Lower leg skin (tissue), 4 donors: ENCODE results near the gene SYPL1. TPM values are rescaled to one million over a fixed set of nuclear protein-coding genes. Genes with fewer than 3 reads are reported as not detected.

Source experiments
- DNase-seq, 2 donors: peaks; one replicate each; pipeline ENCODE4 v3.0.0-alpha.2; 2019; ENCODE audit warnings: low spot score in 2 of 2
- H3K4me3 ChIP-seq: fragments of 200-600 bp; sonication (generic); 2 replicates; pipeline ENCODE4 v1.5.1; 2017; ENCODE audit warnings: mild to moderate bottlenecking, low read depth; ENCODE audit not compliant: poor library complexity, severe bottlenecking
- CTCF ChIP-seq, 3 donors: fragments of 450-650 bp; IDR thresholded peaks; one replicate each; pipeline ENCODE4 v1.5.1; 2016; ENCODE audit warnings: antibody characterized with exemption in 3 of 3, mild to moderate bottlenecking in 3 of 3, moderate library complexity in 2 of 3
- POLR2A ChIP-seq, 2 donors: fragments of 450-650 bp; IDR thresholded peaks; one replicate each; pipeline ENCODE4 v1.6.1; 2016 to 2017; ENCODE audit warnings: antibody characterized with exemption in 2 of 2, mild to moderate bottlenecking in 1 of 2, moderate library complexity in 1 of 2
- WGBS, 2 donors: methylation state at CpG; one replicate each; pipeline ENCODE4 v1.1.5; 2018; 5-methylcytosine and 5-hydroxymethylcytosine counted together
- intact Hi-C: fragments of 100-400 bp; cut with DNase I; formaldehyde crosslinking; loops from one replicate; pipeline ENCODE4 v1.15.0; 2023; ENCODE audit warnings: low total_unique reads
- total RNA-seq, 4 donors: library from RNA; depleted of rRNA; stranded (reverse); fragments of >200 nt; gene quantifications; one replicate each; pipeline ENCODE4 v1.1.0, GENCODE V29; 2016

SYPL1 gene
- total RNA-seq, result 10 to 100 TPM; 77.7 to 96.7 (median 89.6) TPM

- TF ChIP-seq CTCF (IDR thresholded peaks at IDR 0.05) (no peak), POLR2A (IDR thresholded peaks at IDR 0.05) (no peak)
- WGBS, 2 donors, result 1 to 3% methylated on average over 19 to 65 of the region's 76 CpGs
- intact Hi-C loops, result no loop called here
- H3K4me3 ChIP-seq, result peak within 1 kb of the TSS; percentile 85
- DNase-seq, result peak; percentile 91 to 98
Observed at GRCh38 chr7:106112118-106112971, at the start of gene SYPL1. Gene SYPL1 (minus strand): TSS chr7:106112312. CDS start chr7:106112208, 104 bp downstream.

GRCh38 chr7:106155027-106155426 is 42.9 kb upstream of the SYPL1 start:
- intact Hi-C loops, result no loop called here
- no peak overlapping the region for H3K4me3 ChIP-seq
- TF ChIP-seq CTCF (IDR thresholded peaks at IDR 0.05) (no peak), POLR2A (IDR thresholded peaks at IDR 0.05) (no peak)
- no peak for DNase-seq
- 74 to 77% methylated on average over 4 of the region's 4 CpGs for WGBS, 2 donors

- intact Hi-C loops, result loop anchor here (5.0 kb wide), 1 partner anchor 102 kb away; no protein-coding TSS in a partner anchor
- H3K4me3 ChIP-seq, result no peak overlapping the region
- DNase-seq, result peak; percentile 80 to 97
- TF ChIP-seq CTCF (IDR thresholded peaks at IDR 0.05) (peak in 2 of 3 donors; percentile 40 to 86), POLR2A (IDR thresholded peaks at IDR 0.05) (no peak)
- WGBS, 2 donors, result 45 to 50% methylated on average over 15 of the region's 15 CpGs
Observed at GRCh38 chr7:106153891-106154449, 41.9 kb upstream of the SYPL1 start.

- 36 to 50% methylated on average over 6 of the region's 6 CpGs for WGBS, 2 donors
- intact Hi-C loops, result loop anchor here (5.0 kb wide), 1 partner anchor 100 kb away; no protein-coding TSS in a partner anchor
- no peak for TF ChIP-seq POLR2A (IDR thresholded peaks at IDR 0.05)
- no peak for TF ChIP-seq CTCF (IDR thresholded peaks at IDR 0.05)
- peak in 1 of 2 donors; percentile 71 for DNase-seq
- no peak overlapping the region for H3K4me3 ChIP-seq
Observed at GRCh38 chr7:106152313-106152665, 40.2 kb upstream of the SYPL1 start.

GRCh38 chr7:106151459-106152312 is 39.6 kb upstream of the SYPL1 start:
- intact Hi-C loops, result loop anchor here (5.0 kb wide), 1 partner anchor 99 kb away; no protein-coding TSS in a partner anchor
- DNase-seq, result peak in 1 of 2 donors; percentile 78
- no peak overlapping the region for H3K4me3 ChIP-seq
- WGBS, 2 donors, result 79 to 84% methylated on average over 7 of the region's 7 CpGs
- TF ChIP-seq POLR2A (IDR thresholded peaks at IDR 0.05), result no peak
- TF ChIP-seq CTCF (IDR thresholded peaks at IDR 0.05), result no peak
